AG08395 (cell line): Measurements from ENCODE around the gene FOXN3.
"Not testable (repeated sequence)": the region's sequence is repeated elsewhere in the genome, so short reads cannot be mapped to it uniquely, and the experiment has no call there.

Experiments
- DNase-seq: peaks from one replicate; pipeline ENCODE4 v3.0.0; 2012; ENCODE audit warnings: mixed read lengths, low spot score

The FOXN3 gene

GRCh38 chr14:89303456-89304435 is 113.3 kb downstream of the FOXN3 start:
- DNase-seq, result peak; percentile 62

- DNase-seq, result no peak
Observed at GRCh38 chr14:89302396-89302950, 114.6 kb downstream of the FOXN3 start.

GRCh38 chr14:89299587-89299986 is 117.4 kb downstream of the FOXN3 start:
- DNase-seq, result no peak

GRCh38 chr14:89298056-89298834 is 118.8 kb downstream of the FOXN3 start:
- no peak for DNase-seq

GRCh38 chr14:89296281-89296745 is 120.7 kb downstream of the FOXN3 start:
- no peak for DNase-seq

- DNase-seq, result no peak
Observed at GRCh38 chr14:89294872-89295271, 122.2 kb downstream of the FOXN3 start.

GRCh38 chr14:89294469-89294868 is 122.6 kb downstream of the FOXN3 start:
- DNase-seq, result not testable (repeated sequence)

GRCh38 chr14:89294060-89294459 is 123.0 kb downstream of the FOXN3 start:
- no peak for DNase-seq

- no peak for DNase-seq
Observed at GRCh38 chr14:89293314-89293916, 123.6 kb downstream of the FOXN3 start.

GRCh38 chr14:89292579-89293313 is 124.3 kb downstream of the FOXN3 start:
- DNase-seq, result no peak

- DNase-seq, result no peak
Observed at GRCh38 chr14:89291351-89291940, 125.6 kb downstream of the FOXN3 start.

- no peak for DNase-seq
Observed at GRCh38 chr14:89290813-89291212, 126.2 kb downstream of the FOXN3 start.

- DNase-seq, result no peak
Observed at GRCh38 chr14:89289477-89289876, 127.6 kb downstream of the FOXN3 start.

- DNase-seq, result no peak
Observed at GRCh38 chr14:89288114-89288513, 128.9 kb downstream of the FOXN3 start.

- peak; percentile 57 for DNase-seq
Observed at GRCh38 chr14:89284333-89285058, 132.5 kb downstream of the FOXN3 start.

- DNase-seq, result no peak
Observed at GRCh38 chr14:89283327-89284060, 133.5 kb downstream of the FOXN3 start.

- no peak for DNase-seq
Observed at GRCh38 chr14:89282191-89282590, 134.8 kb downstream of the FOXN3 start.

- no peak for DNase-seq
Observed at GRCh38 chr14:89280600-89280999, 136.4 kb downstream of the FOXN3 start.

GRCh38 chr14:89279649-89280232 is 137.3 kb downstream of the FOXN3 start:
- no peak for DNase-seq
